Trophoblast cell (in vitro differentiated cells and primary cell): ENCODE results near the gene SAMM50.

ENCODE experiments used
- DNase-seq, 2 donors: peaks; one replicate each; pipeline ENCODE4 v3.0.0-alpha.2; 2016
- H2AFZ ChIP-seq: 2 replicates; pipeline ENCODE4 v1.6.1; 2013; ENCODE audit warnings: low read length, moderate library complexity, mild to moderate bottlenecking; ENCODE audit not compliant: insufficient read depth, poor library complexity
- H2AK5ac ChIP-seq: 2 replicates; pipeline ENCODE4 v1.6.1; 2013; ENCODE audit warnings: mild to moderate bottlenecking, low read length
- H2BK120ac ChIP-seq: 2 replicates; pipeline ENCODE4 v1.6.1; 2013; ENCODE audit warnings: low read length, mild to moderate bottlenecking, moderate library complexity; ENCODE audit not compliant: insufficient read depth, poor library complexity
- H2BK12ac ChIP-seq: 2 replicates; pipeline ENCODE4 v1.6.1; 2013; ENCODE audit warnings: mild to moderate bottlenecking, low read length, moderate library complexity
- H2BK5ac ChIP-seq: 2 replicates; pipeline ENCODE4 v1.6.1; 2013; ENCODE audit warnings: low read length, low read depth, moderate library complexity, mild to moderate bottlenecking; ENCODE audit not compliant: poor library complexity
- H3K14ac ChIP-seq: 2 replicates; pipeline ENCODE4 v1.6.1; 2013; ENCODE audit warnings: mild to moderate bottlenecking, low read length
- H3K18ac ChIP-seq: 2 replicates; pipeline ENCODE4 v1.6.1; 2013; ENCODE audit warnings: mild to moderate bottlenecking, low read length
- H3K23ac ChIP-seq: 2 replicates; pipeline ENCODE4 v1.6.1; 2013; ENCODE audit warnings: low read length
- H3K27ac ChIP-seq: 2 replicates; pipeline ENCODE4 v1.5.1; 2013; ENCODE audit warnings: low read depth, mild to moderate bottlenecking, inconsistent platforms, low read length, moderate library complexity
- H3K27me3 ChIP-seq: 2 replicates; pipeline ENCODE4 v1.6.1; 2013; ENCODE audit warnings: inconsistent platforms, mild to moderate bottlenecking, low read length, moderate library complexity; ENCODE audit not compliant: insufficient read depth
- H3K36me3 ChIP-seq, 2 experiments: 1 replicate in 1 of 2; 2 replicates in 1 of 2; pipeline ENCODE4 v1.6.1; 2013; ENCODE audit warnings: low read length in 2 of 2, mild to moderate bottlenecking in 2 of 2, moderate library complexity in 1 of 2; ENCODE audit not compliant: insufficient read depth in 2 of 2, control insufficient read depth in 1 of 2
- H3K4ac ChIP-seq: 2 replicates; pipeline ENCODE4 v1.6.1; 2013; ENCODE audit warnings: low read depth, mild to moderate bottlenecking, low read length, moderate library complexity
- H3K4me1 ChIP-seq, 2 experiments: 1 replicate in 1 of 2; 2 replicates in 1 of 2; pipeline ENCODE4 v1.6.1; 2013; ENCODE audit warnings: low read length in 2 of 2, mild to moderate bottlenecking in 2 of 2, moderate library complexity in 1 of 2; ENCODE audit not compliant: insufficient read depth in 2 of 2, control insufficient read depth in 1 of 2
- H3K4me2 ChIP-seq: 2 replicates; pipeline ENCODE4 v1.6.1; 2013; ENCODE audit warnings: inconsistent platforms, mild to moderate bottlenecking, low read length, moderate library complexity
- H3K4me3 ChIP-seq: 2 replicates; pipeline ENCODE4 v1.5.1; 2013; ENCODE audit warnings: mild to moderate bottlenecking, low read depth, low read length, inconsistent platforms
- H3K79me1 ChIP-seq: one replicate; pipeline ENCODE4 v1.6.1; 2013; ENCODE audit warnings: low read length
- H3K79me2 ChIP-seq: 2 replicates; pipeline ENCODE4 v1.6.1; 2013; ENCODE audit warnings: low read length, mild to moderate bottlenecking; ENCODE audit not compliant: control insufficient read depth, insufficient read depth, poor library complexity
- H3K9ac ChIP-seq: 2 replicates; pipeline ENCODE4 v1.6.1; 2013; ENCODE audit warnings: mild to moderate bottlenecking, low read length
- H3K9me3 ChIP-seq: 2 replicates; pipeline ENCODE4 v1.6.1; 2013; ENCODE audit warnings: low read depth, mild to moderate bottlenecking, control low read depth, inconsistent platforms, low read length; ENCODE audit not compliant: insufficient read depth
- H4K12ac ChIP-seq: 2 replicates; pipeline ENCODE4 v1.6.1; 2013; ENCODE audit warnings: low read depth, mild to moderate bottlenecking, low read length, moderate library complexity
- H4K8ac ChIP-seq: 2 replicates; pipeline ENCODE4 v1.6.1; 2013; ENCODE audit warnings: low read depth, mild to moderate bottlenecking, low read length, moderate library complexity
- H4K91ac ChIP-seq: one replicate; pipeline ENCODE4 v1.6.1; 2013; ENCODE audit warnings: low read depth, mild to moderate bottlenecking, low read length, moderate library complexity
- WGBS: extraction: QIAGEN DNeasy Blood & Tissue Kit; methylation state at CpG from one replicate; pipeline ENCODE4 v1.1.7; 2013; ENCODE audit warnings: missing lambda C conversion rate; ENCODE audit not compliant: insufficient read length, insufficient coverage; ENCODE audit errors: extremely low coverage; 5-methylcytosine and 5-hydroxymethylcytosine counted together

The SAMM50 gene

GRCh38 chr22:43999378-43999777 is 44.1 kb downstream of the SAMM50 start:
- Histone ChIP-seq H2BK5ac (no peak overlapping the region), H4K91ac (no peak overlapping the region), H2AK5ac (no peak overlapping the region), H3K18ac (no peak overlapping the region), H3K4me2 (no peak overlapping the region), H2BK12ac (no peak overlapping the region), H3K79me1 (no peaks in the 10 kb centered on the region), H4K8ac (no peak overlapping the region), H3K14ac (no peak overlapping the region), H3K36me3 (peaks cover 32 to 40% of the 10 kb centered on the region in 2 experiments), H4K12ac (no peak overlapping the region), H3K27ac (no peak overlapping the region), H2AFZ (no peak overlapping the region), H3K27me3 (no peaks in the 10 kb centered on the region), H3K4me3 (no peak overlapping the region), H3K4me1 (no peaks in the 10 kb centered on the region), H2BK120ac (no peak overlapping the region), H3K79me2 (no peaks in the 10 kb centered on the region), H3K23ac (no peak overlapping the region), H3K4ac (no peak overlapping the region), H3K9ac (no peak overlapping the region), H3K9me3 (no peaks in the 10 kb centered on the region)
- DNase-seq, result no peak
- WGBS, result no CpG with 5 or more reads among the region's 3 CpGs

GRCh38 chr22:44000123-44000522 is 44.9 kb downstream of the SAMM50 start:
- H3K4me3 ChIP-seq, result no peak overlapping the region
- H2BK12ac ChIP-seq, result no peak overlapping the region
- H2BK5ac ChIP-seq, result no peak overlapping the region
- H3K9me3 ChIP-seq, result no peaks in the 10 kb centered on the region
- no peak overlapping the region for H2BK120ac ChIP-seq
- peaks cover 28 to 35% of the 10 kb centered on the region in 2 experiments for H3K36me3 ChIP-seq
- no peak for DNase-seq
- H3K9ac ChIP-seq, result no peak overlapping the region
- H3K4me1 ChIP-seq, result no peaks in the 10 kb centered on the region
- no peak overlapping the region for H3K4me2 ChIP-seq
- H3K27ac ChIP-seq, result no peak overlapping the region
- no peak overlapping the region for H2AFZ ChIP-seq
- H3K79me1 ChIP-seq, result no peaks in the 10 kb centered on the region
- WGBS, result no CpG with 5 or more reads among the region's 4 CpGs
- H2AK5ac ChIP-seq, result no peak overlapping the region
- no peak overlapping the region for H3K4ac ChIP-seq
- no peaks in the 10 kb centered on the region for H3K27me3 ChIP-seq
- no peak overlapping the region for H4K8ac ChIP-seq
- H4K91ac ChIP-seq, result no peak overlapping the region
- no peak overlapping the region for H3K14ac ChIP-seq
- no peaks in the 10 kb centered on the region for H3K79me2 ChIP-seq
- H4K12ac ChIP-seq, result no peak overlapping the region
- H3K18ac ChIP-seq, result no peak overlapping the region
- H3K23ac ChIP-seq, result no peak overlapping the region

- no peak for DNase-seq
- no peak overlapping the region for H3K4ac ChIP-seq
- WGBS, result no CpG with 5 or more reads among the region's 7 CpGs
- H3K18ac ChIP-seq, result no peak overlapping the region
- H2BK12ac ChIP-seq, result no peak overlapping the region
- H3K79me1 ChIP-seq, result no peaks in the 10 kb centered on the region
- no peaks in the 10 kb centered on the region for H3K4me1 ChIP-seq
- H2AFZ ChIP-seq, result no peak overlapping the region
- no peak overlapping the region for H3K14ac ChIP-seq
- peaks cover 2% of the 10 kb centered on the region for H3K9me3 ChIP-seq
- no peak overlapping the region for H3K4me2 ChIP-seq
- no peaks in the 10 kb centered on the region for H3K79me2 ChIP-seq
- no peak overlapping the region for H3K9ac ChIP-seq
- no peak overlapping the region for H2AK5ac ChIP-seq
- H3K23ac ChIP-seq, result no peak overlapping the region
- no peak overlapping the region for H4K8ac ChIP-seq
- H3K36me3 ChIP-seq, result peaks cover 14 to 23% of the 10 kb centered on the region in 2 experiments
- no peak overlapping the region for H3K27ac ChIP-seq
- H4K91ac ChIP-seq, result no peak overlapping the region
- no peak overlapping the region for H2BK5ac ChIP-seq
- H4K12ac ChIP-seq, result no peak overlapping the region
- no peak overlapping the region for H2BK120ac ChIP-seq
- no peaks in the 10 kb centered on the region for H3K27me3 ChIP-seq
- no peak overlapping the region for H3K4me3 ChIP-seq
Observed at GRCh38 chr22:44001521-44001920, 46.3 kb downstream of the SAMM50 start.

GRCh38 chr22:44002324-44002723 is 47.1 kb downstream of the SAMM50 start:
- H3K18ac ChIP-seq, result no peak overlapping the region
- peaks cover 2% of the 10 kb centered on the region for H3K9me3 ChIP-seq
- H3K36me3 ChIP-seq, result peaks cover 8 to 15% of the 10 kb centered on the region in 2 experiments
- DNase-seq, result no peak
- no peak overlapping the region for H2BK5ac ChIP-seq
- no peaks in the 10 kb centered on the region for H3K4me1 ChIP-seq
- H3K4me3 ChIP-seq, result no peak overlapping the region
- H4K91ac ChIP-seq, result no peak overlapping the region
- H2BK120ac ChIP-seq, result no peak overlapping the region
- H2BK12ac ChIP-seq, result no peak overlapping the region
- H3K27me3 ChIP-seq, result no peaks in the 10 kb centered on the region
- no CpG with 5 or more reads among the region's 11 CpGs for WGBS
- H4K8ac ChIP-seq, result no peak overlapping the region
- no peaks in the 10 kb centered on the region for H3K79me1 ChIP-seq
- no peak overlapping the region for H3K4ac ChIP-seq
- no peaks in the 10 kb centered on the region for H3K79me2 ChIP-seq
- H4K12ac ChIP-seq, result no peak overlapping the region
- H2AFZ ChIP-seq, result no peak overlapping the region
- no peak overlapping the region for H2AK5ac ChIP-seq
- H3K23ac ChIP-seq, result no peak overlapping the region
- no peak overlapping the region for H3K4me2 ChIP-seq
- H3K14ac ChIP-seq, result no peak overlapping the region
- H3K27ac ChIP-seq, result no peak overlapping the region
- H3K9ac ChIP-seq, result no peak overlapping the region
